H1 (cell line): ENCODE data around the gene ARHGEF28. TPM values are rescaled to one million over a fixed set of nuclear protein-coding genes. Genes with fewer than 3 reads are reported as not detected.

Experiments used
- ASH2L ChIP-seq: fragments of 200-600, 300-600 bp; sonication (generic); IDR thresholded peaks from one replicate; pipeline ENCODE4 v1.7.1; 2017; ENCODE audit warnings: low read length
- CHD1 ChIP-seq: IDR thresholded peaks from 2 replicates; pipeline ENCODE4 v1.6.1; 2012; ENCODE audit warnings: low read depth, low read length, improper control_type of control experiment
- CTBP2 ChIP-seq: IDR thresholded peaks from 2 replicates; pipeline ENCODE4 v1.7.0; 2011; ENCODE audit warnings: borderline replicate concordance, mild to moderate bottlenecking, moderate library complexity, mixed read lengths, low read length; ENCODE audit not compliant: insufficient read depth, insufficient read length
- HDAC2 ChIP-seq, 2 experiments: fragments of 300-600 bp in 1 of 2; sonication (generic) in 1 of 2; IDR thresholded peaks; 2 replicates each; pipeline ENCODE4 v1.6.1; 2011 to 2012; ENCODE audit warnings: low read depth in 2 of 2, low read length in 2 of 2, mild to moderate bottlenecking in 2 of 2, moderate library complexity in 2 of 2, borderline replicate concordance in 1 of 2, inconsistent platforms in 1 of 2
- KDM5A ChIP-seq: fragments of 200-600 bp; IDR thresholded peaks from 2 replicates; pipeline ENCODE4 v1.7.1; 2012; ENCODE audit warnings: mild to moderate bottlenecking, low read length, inconsistent platforms, mixed read lengths
- SIRT6 ChIP-seq: IDR thresholded peaks from one replicate; pipeline ENCODE4 v1.7.1; 2012; ENCODE audit warnings: low read length, inconsistent platforms
- SRF ChIP-seq: IDR thresholded peaks from 2 replicates; pipeline ENCODE4 v1.6.1; 2011; ENCODE audit warnings: mild to moderate bottlenecking, low read depth, low read length, moderate library complexity
- polyA plus RNA-seq, 7 experiments: library from polyadenylated mRNA; depleted of rRNA in 3 of 7; stranded (reverse) in 5 of 7; unstranded in 2 of 7; fragments of >200 nt in 5 of 7; fragments of 200-250 nt in 2 of 7; gene quantifications; 1 replicate in 5 of 7; 2 replicates in 1 of 7; 4 replicates in 1 of 7; pipeline versions ENCODE4 v1.2.1 to v1.2.3, GENCODE V29; 2011 to 2013; ENCODE audit warnings: missing spikeins in 2 of 7, mixed read lengths in 2 of 7
- total RNA-seq: library from RNA; stranded (reverse); fragmentation: NEBNext Ultra II Directional; extraction: Animal tissue kit (Norgen Biotek cat#: 25700); gene quantifications from 2 replicates; pipeline ENCODE4 v1.2.1, GENCODE V29; 2021
- TF ChIP-seq, protein P1 (sequence below): fragments of 300-600 bp; sonication (generic); IDR thresholded peaks from 2 replicates; pipeline ENCODE4 v1.7.1; 2012; ENCODE audit warnings: low read length, moderate library complexity, mild to moderate bottlenecking, inconsistent platforms; ENCODE audit not compliant: insufficient replicate concordance
- TF ChIP-seq, protein P2 (sequence below), 3 experiments: IDR thresholded peaks; 1 replicate in 2 of 3; 2 replicates in 1 of 3; pipeline versions ENCODE4 v1.5.1 to v1.6.1; 2011; ENCODE audit warnings: low read length in 3 of 3, mild to moderate bottlenecking in 3 of 3, inconsistent platforms in 2 of 3, low read depth in 1 of 3, moderate library complexity in 1 of 3; ENCODE audit not compliant: insufficient read depth in 1 of 3; ENCODE audit errors: control extremely low read depth in 1 of 3

The ARHGEF28 gene
- total and polyA plus RNA-seq, 2 of the 8 experiments (the other 6 are each of a cell fraction or from before 2014, with no cell fraction given) = 0.33 to 1.0 TPM

DNA sequence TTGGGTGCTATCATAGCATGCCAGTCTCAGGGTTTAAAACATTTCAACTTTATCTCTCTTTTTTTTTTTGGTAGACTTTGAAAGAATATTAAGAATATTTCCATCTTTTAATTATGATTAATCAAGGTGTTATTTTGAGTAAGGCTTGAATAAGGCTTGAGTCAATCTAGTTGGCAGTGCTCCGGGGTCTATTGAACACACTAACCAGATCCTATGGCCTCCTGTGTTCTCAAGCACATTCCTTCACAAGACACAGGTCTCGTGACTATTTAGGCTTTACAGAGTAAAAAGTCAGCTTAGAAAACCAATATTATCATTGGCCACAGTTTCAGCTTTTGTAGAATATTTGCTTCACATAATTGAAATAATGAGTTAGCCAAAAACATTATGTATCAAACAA is 151.2 kb downstream of the ARHGEF28 start (continued):
- TF ChIP-seq, protein P1, sequence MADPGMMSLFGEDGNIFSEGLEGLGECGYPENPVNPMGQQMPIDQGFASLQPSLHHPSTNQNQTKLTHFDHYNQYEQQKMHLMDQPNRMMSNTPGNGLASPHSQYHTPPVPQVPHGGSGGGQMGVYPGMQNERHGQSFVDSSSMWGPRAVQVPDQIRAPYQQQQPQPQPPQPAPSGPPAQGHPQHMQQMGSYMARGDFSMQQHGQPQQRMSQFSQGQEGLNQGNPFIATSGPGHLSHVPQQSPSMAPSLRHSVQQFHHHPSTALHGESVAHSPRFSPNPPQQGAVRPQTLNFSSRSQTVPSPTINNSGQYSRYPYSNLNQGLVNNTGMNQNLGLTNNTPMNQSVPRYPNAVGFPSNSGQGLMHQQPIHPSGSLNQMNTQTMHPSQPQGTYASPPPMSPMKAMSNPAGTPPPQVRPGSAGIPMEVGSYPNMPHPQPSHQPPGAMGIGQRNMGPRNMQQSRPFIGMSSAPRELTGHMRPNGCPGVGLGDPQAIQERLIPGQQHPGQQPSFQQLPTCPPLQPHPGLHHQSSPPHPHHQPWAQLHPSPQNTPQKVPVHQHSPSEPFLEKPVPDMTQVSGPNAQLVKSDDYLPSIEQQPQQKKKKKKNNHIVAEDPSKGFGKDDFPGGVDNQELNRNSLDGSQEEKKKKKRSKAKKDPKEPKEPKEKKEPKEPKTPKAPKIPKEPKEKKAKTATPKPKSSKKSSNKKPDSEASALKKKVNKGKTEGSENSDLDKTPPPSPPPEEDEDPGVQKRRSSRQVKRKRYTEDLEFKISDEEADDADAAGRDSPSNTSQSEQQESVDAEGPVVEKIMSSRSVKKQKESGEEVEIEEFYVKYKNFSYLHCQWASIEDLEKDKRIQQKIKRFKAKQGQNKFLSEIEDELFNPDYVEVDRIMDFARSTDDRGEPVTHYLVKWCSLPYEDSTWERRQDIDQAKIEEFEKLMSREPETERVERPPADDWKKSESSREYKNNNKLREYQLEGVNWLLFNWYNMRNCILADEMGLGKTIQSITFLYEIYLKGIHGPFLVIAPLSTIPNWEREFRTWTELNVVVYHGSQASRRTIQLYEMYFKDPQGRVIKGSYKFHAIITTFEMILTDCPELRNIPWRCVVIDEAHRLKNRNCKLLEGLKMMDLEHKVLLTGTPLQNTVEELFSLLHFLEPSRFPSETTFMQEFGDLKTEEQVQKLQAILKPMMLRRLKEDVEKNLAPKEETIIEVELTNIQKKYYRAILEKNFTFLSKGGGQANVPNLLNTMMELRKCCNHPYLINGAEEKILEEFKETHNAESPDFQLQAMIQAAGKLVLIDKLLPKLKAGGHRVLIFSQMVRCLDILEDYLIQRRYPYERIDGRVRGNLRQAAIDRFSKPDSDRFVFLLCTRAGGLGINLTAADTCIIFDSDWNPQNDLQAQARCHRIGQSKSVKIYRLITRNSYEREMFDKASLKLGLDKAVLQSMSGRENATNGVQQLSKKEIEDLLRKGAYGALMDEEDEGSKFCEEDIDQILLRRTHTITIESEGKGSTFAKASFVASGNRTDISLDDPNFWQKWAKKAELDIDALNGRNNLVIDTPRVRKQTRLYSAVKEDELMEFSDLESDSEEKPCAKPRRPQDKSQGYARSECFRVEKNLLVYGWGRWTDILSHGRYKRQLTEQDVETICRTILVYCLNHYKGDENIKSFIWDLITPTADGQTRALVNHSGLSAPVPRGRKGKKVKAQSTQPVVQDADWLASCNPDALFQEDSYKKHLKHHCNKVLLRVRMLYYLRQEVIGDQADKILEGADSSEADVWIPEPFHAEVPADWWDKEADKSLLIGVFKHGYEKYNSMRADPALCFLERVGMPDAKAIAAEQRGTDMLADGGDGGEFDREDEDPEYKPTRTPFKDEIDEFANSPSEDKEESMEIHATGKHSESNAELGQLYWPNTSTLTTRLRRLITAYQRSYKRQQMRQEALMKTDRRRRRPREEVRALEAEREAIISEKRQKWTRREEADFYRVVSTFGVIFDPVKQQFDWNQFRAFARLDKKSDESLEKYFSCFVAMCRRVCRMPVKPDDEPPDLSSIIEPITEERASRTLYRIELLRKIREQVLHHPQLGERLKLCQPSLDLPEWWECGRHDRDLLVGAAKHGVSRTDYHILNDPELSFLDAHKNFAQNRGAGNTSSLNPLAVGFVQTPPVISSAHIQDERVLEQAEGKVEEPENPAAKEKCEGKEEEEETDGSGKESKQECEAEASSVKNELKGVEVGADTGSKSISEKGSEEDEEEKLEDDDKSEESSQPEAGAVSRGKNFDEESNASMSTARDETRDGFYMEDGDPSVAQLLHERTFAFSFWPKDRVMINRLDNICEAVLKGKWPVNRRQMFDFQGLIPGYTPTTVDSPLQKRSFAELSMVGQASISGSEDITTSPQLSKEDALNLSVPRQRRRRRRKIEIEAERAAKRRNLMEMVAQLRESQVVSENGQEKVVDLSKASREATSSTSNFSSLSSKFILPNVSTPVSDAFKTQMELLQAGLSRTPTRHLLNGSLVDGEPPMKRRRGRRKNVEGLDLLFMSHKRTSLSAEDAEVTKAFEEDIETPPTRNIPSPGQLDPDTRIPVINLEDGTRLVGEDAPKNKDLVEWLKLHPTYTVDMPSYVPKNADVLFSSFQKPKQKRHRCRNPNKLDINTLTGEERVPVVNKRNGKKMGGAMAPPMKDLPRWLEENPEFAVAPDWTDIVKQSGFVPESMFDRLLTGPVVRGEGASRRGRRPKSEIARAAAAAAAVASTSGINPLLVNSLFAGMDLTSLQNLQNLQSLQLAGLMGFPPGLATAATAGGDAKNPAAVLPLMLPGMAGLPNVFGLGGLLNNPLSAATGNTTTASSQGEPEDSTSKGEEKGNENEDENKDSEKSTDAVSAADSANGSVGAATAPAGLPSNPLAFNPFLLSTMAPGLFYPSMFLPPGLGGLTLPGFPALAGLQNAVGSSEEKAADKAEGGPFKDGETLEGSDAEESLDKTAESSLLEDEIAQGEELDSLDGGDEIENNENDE = no peak
- TF ChIP-seq CTBP2 (no peak), CHD1 (no peak), SIRT6 (no peak), ASH2L (no peak), KDM5A (no peak), HDAC2 (IDR thresholded peaks at IDR 0.05; ENCODE audit: borderline replicate concordance in 1 of 2, low read depth in 2 of 2, low read length in 2 of 2) (no peak), SRF (no peak)
- TF ChIP-seq, protein P2, sequence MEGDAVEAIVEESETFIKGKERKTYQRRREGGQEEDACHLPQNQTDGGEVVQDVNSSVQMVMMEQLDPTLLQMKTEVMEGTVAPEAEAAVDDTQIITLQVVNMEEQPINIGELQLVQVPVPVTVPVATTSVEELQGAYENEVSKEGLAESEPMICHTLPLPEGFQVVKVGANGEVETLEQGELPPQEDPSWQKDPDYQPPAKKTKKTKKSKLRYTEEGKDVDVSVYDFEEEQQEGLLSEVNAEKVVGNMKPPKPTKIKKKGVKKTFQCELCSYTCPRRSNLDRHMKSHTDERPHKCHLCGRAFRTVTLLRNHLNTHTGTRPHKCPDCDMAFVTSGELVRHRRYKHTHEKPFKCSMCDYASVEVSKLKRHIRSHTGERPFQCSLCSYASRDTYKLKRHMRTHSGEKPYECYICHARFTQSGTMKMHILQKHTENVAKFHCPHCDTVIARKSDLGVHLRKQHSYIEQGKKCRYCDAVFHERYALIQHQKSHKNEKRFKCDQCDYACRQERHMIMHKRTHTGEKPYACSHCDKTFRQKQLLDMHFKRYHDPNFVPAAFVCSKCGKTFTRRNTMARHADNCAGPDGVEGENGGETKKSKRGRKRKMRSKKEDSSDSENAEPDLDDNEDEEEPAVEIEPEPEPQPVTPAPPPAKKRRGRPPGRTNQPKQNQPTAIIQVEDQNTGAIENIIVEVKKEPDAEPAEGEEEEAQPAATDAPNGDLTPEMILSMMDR (IDR thresholded peaks at IDR 0.05; ENCODE audit: control extremely low read depth in 1 of 3, insufficient read depth in 1 of 3, low read depth in 1 of 3, low read length in 3 of 3) = no peak
